Left renal cortex interstitium (tissue), 4 donors: ENCODE results near the gene ASPSCR1. TPM values are rescaled to one million over a fixed set of nuclear protein-coding genes. Genes with fewer than 3 reads are reported as not detected.
"Not testable (repeated sequence)": the region's sequence is repeated elsewhere in the genome, so short reads cannot be mapped to it uniquely, and the experiment has no call there.

Source experiments
- DNase-seq, 4 donors: peaks; one replicate each; pipeline ENCODE4 v3.0.0-alpha.2; 2013; ENCODE audit warnings: low read depth in 4 of 4, low spot score in 2 of 4, missing footprints in 1 of 4
- polyA plus RNA-seq, 4 donors: library from polyadenylated mRNA; unstranded; fragments of 120-200 nt; gene quantifications; one replicate each; pipeline ENCODE4 v1.2.1, GENCODE V29; 2013; ENCODE audit not compliant: insufficient read length in 4 of 4

ASPSCR1 gene
- polyA plus RNA-seq, 4 donors: 22.1 to 40.1 (median 35.8) TPM

DNA sequence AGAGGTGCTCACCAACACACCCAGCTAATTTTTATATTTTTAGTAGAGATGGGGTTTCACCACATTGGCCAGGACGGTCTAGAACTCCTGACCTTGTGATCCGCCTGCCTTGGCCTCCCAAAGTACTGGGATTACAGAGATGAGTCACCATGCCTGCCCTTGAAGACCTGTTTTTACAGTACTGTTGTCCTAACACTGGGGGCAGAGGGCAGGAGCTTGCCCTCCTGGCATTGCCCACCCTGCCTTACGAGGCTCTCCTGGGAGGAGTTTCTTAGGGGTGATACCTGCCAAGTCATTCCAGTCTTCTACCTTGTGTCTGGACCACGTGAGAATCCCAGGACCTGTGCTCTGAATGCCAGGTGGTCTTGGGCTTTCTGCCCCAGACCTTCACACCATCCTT lies 2.7 kb downstream of the ASPSCR1 start:
- no peak for DNase-seq

DNA sequence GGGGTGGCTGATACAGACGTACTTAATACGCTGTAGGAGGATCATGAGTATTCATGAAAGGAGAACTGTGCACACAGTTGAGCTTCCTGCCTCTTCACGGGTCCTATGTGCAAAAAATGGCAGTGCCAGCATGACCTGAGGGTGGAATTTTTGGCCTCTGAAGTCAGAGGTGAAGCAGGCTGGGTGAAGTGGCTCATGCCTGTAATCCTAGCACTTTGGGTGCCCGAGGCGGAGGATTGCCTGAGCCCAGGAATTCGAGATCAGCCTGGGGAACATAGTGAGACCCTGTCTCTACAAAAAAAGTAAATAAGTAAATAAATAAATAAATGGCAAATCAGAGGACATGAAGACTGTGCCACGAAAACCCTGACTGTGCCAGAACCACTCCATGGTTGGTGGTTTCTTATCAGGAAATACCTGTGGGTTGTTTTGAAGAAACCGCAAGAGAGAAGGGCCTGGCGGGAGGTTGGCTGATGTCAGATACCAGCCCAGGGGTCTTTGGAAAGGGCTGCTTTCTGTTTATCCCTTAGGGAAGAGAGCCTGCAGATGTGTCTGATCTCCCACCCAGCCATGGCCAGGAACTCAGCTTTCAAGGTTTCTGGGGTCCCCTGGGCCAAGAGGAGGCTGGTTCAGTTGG lies 3.4 kb downstream of the ASPSCR1 start:
- no peak for DNase-seq

GRCh38 chr17:81981511-81981910 lies 4.1 kb downstream of the ASPSCR1 start:
- not testable (repeated sequence) for DNase-seq

- no peak for DNase-seq
These were observed 5.7 kb downstream of the ASPSCR1 start for GRCh38 chr17:81983011-81983638.

GRCh38 chr17:81983639-81984373 lies 6.4 kb downstream of the ASPSCR1 start:
- no peak for DNase-seq

DNA sequence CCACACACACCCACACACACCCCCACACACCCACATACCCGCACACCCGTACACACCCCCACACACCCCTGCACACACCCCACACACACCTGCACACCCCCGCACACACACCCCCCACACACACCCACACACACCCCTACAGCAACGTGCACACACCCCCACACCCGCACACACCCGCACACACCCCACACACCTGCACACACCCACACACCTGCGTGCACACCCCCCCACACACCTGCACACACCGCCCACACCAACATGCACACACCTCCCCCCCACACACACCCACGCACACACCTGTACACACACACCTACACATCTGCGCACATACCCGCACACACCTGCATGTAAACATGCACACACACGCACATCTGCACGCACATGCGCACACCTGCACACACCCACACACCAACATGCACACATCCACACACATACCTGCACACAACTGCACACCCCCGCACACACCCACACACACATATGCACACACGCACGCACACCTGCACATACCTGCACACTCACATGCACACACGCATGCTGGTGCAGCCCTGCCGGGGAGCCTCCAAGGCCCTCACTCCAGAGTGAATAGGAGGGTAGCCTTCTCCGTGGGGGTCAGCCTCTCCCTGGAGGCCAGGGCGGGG lies 7.5 kb downstream of the ASPSCR1 start:
- no peak for DNase-seq

- no peak for DNase-seq
These were observed 9.2 kb downstream of the ASPSCR1 start for GRCh38 chr17:81986606-81987005.

DNA sequence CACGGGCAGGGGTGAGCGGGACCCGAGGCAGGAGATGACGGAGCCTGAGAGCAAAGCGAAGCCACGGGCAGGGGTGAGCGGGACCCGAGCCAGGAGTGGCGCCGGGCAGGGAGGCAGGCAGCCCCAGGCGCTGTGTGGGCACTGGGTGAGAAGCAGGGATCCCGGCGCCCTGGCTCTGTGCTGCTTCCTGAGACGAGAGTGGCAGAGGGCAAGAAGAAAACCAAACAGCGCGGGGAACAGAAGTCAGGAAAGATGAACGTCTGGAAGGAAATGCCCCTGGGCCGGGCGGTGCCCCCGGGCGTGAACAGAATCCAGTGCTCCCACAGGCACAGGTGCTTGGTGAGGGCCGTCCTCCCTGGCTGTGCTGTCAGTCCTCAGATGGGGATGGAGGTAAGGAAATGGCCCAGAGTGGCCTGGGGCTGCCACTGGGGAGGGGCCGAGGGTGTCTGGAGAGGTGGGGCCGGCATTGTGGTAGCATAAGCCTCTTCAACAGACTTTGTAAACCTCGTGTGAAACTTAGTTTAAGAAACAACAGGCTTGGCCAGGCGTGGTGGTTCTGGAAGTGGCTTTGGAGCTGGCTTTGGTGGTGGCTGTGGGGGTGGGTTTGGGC lies 9.8 kb downstream of the ASPSCR1 start:
- DNase-seq: no peak

DNA sequence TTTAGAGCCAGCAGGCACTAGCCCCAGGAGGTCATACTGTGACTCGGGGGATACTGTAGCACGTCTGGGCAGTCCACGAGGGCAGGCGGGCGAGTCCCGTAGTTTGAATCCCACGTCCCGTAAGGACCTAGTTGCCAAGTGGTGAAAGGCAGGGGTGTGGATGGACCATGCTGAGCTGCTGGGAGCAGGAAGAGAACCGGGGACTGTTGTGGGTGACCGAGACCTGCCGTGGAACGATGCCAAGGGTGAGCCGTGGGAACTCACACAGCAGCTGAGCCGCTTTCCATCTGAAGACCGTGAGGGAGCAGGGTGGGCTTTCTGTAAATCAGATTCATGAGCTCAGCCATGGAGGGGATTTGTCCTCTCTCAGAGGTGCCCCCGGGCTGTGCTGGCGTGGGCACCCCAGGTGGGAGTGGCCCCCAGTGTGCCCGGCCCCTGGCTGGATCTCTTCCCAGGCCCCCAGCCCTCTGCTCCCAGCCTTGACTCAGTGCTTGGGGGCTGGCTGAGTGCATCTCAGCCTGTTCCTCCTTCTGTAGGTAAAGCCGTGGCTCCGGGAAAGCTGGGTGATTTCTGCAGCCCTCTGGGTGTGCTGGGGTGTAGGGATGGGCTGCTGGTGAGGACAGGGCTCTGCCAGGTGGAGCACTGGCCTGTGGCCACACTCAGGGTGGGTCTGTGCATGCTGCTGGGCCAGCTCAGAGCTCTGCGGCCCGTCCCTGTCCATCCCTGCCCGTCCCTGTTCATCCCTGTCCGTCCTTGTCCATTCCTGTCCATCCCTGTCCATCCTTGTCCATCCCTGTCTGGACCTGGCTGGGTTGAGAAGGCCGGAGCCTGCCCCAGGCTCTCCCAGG lies 13.6 kb downstream of the ASPSCR1 start:
- DNase-seq: no peak

DNA sequence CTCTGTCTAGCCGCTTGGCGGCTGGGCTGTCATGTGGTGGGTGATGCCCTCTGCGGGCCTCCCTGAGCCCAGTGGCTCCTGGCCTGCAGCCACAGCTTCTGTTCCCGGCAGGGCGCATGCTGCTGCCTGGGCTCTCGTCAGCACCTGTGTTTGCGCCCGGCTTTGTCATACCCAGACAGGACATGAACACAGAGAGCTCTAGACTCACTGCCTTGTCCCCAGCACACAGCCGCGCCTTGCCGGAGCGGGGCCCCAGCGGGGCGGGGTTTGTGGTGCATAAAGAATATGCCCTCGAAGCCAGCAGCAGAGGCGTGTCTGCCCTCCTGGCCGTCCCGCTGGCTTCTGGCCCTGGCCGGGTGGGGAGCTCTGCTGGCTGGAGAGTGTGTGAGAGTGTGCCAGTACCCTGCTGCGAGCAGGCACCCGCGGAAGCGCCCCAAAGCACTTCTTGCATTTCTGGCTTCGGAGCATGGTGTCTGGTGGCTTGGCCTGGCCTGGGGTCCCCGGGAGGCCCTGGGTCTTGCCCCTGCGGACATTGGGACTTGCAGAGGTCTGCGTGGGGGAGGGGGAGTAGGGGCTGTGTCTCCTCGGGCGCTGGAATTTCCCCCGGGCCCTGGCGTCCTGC lies 14.4 kb downstream of the ASPSCR1 start:
- no peak for DNase-seq

GRCh38 chr17:81992306-81993102 lies 15.1 kb downstream of the ASPSCR1 start:
- DNase-seq: peak in 1 of 4 donors; percentile 73

DNA sequence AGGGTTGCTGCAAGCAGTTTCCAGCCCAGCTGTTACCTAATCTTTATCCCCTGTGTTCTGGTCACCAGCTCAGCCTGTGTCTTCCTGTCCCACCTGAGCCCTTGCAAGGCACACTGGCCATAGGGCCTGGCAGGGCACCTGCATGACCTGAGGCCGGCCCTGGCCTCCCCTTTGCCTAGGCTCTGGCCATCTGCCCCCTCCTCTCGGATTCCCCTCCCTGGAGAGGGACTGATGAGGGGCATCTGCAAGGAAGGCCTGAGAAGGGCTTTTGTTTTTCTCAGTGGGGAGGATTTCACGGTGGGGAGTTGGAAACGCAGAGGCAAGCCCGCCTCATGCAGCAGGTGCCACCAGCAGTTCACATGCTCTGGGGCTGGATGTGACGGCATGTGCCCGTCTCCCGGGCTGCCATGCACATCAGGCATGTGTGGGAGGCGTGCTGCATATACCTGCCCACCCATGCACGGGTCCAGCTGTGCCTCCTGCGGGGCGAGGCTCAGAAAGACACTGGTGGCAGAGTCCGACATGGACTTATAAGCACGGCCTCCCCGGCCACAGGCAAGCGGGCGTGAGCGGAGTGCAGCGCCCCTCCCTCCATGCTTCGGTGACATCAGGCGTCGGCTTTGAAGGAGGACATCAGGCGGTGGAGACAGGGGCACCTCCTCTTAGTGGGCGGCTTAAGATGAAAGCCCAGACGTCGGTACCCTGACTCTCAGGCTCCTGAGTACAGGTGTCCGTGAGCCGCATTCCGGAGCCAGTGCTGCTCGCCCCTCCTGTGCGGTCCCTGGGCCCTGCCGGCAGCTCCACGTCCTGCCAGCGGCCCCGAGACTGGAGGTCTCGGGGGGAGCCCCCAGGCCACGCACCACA lies 16.5 kb downstream of the ASPSCR1 start:
- DNase-seq: no peak

DNA sequence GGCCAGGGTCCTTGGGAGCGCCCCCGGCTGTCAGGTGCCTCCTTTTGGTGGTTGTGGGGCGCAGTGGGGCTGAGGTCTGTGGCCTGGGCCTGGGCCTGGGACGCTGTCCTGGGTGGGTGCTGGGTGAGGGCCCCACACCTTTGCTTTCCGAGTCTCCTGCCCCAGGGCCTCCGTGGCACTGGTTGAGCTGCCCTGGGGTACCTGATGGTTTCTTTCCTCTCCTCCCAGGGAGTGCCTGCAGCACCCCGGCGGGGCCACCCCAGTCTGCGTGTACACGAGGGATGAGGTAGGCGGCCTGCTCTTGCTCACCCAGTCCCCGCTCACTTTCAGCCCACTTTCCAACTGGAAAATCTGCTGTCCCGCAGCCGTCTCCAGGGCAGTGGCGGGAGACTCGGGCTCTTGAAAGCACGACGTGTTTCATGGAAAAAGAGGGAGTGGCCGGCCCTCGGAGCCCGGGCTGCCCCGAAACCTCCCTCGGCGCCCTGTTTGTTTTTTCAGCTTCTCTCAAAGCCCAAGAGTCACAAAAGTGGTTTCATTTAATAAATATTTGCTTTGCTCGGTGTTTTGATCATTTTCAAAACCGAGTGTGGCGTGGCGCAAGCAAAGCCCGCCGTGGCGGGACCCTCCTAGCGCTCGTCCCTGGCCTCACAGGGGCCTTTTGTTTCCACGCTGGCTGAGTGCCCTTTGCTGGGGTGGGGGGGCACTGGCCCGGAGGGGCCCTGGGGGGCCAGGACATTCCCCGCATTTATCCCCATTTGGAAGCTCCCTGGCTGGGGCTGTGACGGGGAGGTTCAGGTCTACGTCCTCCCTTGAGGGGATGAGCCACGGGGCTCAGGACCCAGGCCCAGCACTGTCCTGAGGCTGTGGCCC lies 17.4 kb downstream of the ASPSCR1 start:
- DNase-seq: no peak

GRCh38 chr17:81995463-81996231 lies 18.2 kb downstream of the ASPSCR1 start:
- DNase-seq: no peak

GRCh38 chr17:81996232-81996756 lies 18.9 kb downstream of the ASPSCR1 start:
- no peak for DNase-seq
